GM10248 (cell line): ENCODE data around the gene ERAP2.
"Not testable (repeated sequence)": the region's sequence is repeated elsewhere in the genome, so short reads cannot be mapped to it uniquely, and the experiment has no call there.

Experiments used
- CTCF ChIA-PET: fragments of 300-600 bp; sonication (Branson Sonifier 250); formaldehyde crosslinking; extraction: SDS; loops from one replicate; lab custom pipeline; 2021; ENCODE audit warnings: antibody characterized with exemption; lab: Yijun Ruan, JAX
- POLR2A ChIA-PET: fragments of 350-650 bp; sonication (Branson Sonifier 250); formaldehyde crosslinking; extraction: SDS; loops from one replicate; lab custom pipeline; 2020; ENCODE audit warnings: antibody characterized with exemption; lab: Yijun Ruan, JAX
- DNase-seq: peaks from one replicate; pipeline ENCODE4 v3.0.0; 2012; ENCODE audit errors: extremely low spot score
- TF ChIP-seq, protein P1 (sequence below): IDR thresholded peaks from 2 replicates; pipeline ENCODE4 v1.5.1; 2012; ENCODE audit warnings: mild to moderate bottlenecking, low read depth; ENCODE audit errors: extremely low read depth, missing control alignments, control extremely low read depth

Gene ERAP2

DNA sequence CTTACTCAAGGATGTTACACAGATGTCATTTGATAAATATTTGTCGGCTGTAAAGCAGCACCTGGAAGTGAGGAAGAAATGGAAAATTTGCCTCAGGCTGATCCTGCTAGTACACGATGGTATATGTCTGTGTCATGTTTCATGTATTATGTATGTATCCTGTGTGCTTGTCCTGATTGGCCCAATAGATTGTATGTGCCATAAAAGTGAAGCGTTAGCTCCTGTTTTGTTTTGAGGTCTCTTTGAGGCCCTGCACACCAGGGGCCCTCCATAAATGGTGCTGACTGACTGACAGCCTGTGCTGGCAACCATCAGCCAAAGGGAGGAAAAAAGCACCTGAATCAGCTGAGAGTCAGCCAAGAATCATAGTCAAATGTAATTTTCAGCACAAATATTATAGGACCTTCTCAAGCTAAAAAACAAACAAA, 47.7 kb downstream of the ERAP2 start:
- ChIA-PET CTCF (interaction anchor here (0.7 to 2.0 kb wide), 5 partner anchors 8 to 73 kb away, joined by 3 to 7 read pairs (median 3); no protein-coding TSS in a partner anchor), POLR2A (no interaction called here)
- peak; percentile 23 for DNase-seq
- TF ChIP-seq, protein P1, sequence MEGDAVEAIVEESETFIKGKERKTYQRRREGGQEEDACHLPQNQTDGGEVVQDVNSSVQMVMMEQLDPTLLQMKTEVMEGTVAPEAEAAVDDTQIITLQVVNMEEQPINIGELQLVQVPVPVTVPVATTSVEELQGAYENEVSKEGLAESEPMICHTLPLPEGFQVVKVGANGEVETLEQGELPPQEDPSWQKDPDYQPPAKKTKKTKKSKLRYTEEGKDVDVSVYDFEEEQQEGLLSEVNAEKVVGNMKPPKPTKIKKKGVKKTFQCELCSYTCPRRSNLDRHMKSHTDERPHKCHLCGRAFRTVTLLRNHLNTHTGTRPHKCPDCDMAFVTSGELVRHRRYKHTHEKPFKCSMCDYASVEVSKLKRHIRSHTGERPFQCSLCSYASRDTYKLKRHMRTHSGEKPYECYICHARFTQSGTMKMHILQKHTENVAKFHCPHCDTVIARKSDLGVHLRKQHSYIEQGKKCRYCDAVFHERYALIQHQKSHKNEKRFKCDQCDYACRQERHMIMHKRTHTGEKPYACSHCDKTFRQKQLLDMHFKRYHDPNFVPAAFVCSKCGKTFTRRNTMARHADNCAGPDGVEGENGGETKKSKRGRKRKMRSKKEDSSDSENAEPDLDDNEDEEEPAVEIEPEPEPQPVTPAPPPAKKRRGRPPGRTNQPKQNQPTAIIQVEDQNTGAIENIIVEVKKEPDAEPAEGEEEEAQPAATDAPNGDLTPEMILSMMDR = no peak

- POLR2A ChIA-PET = no interaction called here
- TF ChIP-seq, protein P1 = no peak
- CTCF ChIA-PET = interaction anchor here (1.4 kb wide), 1 partner anchor 11 kb away, joined by 4 read pairs; no protein-coding TSS in a partner anchor
- DNase-seq = no peak
These were observed 50.0 kb downstream of the ERAP2 start for GRCh38 chr5:96926276-96926675.

GRCh38 chr5:96927008-96927407, 50.7 kb downstream of the ERAP2 start:
- ChIA-PET CTCF (interaction anchor here (0.8 to 1.4 kb wide), 3 partner anchors 9 to 23 kb away, joined by 3 to 4 read pairs (median 3); no protein-coding TSS in a partner anchor), POLR2A (no interaction called here)
- TF ChIP-seq, protein P1 = no peak
- no peak for DNase-seq

DNA sequence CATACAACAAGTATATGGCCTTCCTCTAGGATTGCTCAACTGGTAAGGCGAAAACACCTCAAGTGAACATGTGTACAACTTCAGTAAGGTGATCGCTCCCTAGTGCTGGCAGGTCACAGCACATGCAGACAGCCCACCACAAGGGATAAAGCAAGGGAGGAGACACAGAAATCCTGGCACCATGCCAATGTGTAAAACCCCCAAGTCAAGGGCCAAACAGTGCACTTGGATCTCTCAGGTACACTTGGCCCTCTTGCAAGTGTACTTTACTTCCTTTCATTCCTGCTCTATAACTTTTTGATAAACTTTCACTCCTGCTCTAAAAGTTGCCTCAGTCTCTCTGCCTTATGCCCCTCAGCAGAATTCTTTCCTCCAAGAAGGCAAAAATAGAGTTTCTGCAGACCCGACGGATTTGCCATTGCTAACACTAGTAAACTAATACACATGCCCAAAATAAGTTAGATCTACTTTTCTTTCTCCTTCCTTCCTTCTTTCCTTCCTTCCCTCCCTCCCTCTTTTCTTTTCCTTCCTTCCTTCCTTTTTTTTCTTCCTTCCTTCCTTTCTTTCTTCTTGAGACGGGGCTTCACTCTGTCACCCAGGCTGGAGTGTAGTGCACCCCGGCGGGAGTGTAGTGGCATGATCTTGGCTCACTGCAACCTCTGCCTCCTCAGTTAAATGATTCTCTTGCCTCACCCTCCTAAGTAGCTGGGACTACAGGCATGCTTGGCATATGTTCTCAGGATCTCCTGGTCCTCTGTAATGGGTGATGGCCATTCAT, 52.8 kb downstream of the ERAP2 start:
- DNase-seq = no peak
- ChIA-PET POLR2A (no interaction called here), CTCF (interaction anchor here (1.0 to 2.9 kb wide), 4 partner anchors 31 to 53 kb away, joined by 3 to 7 read pairs (median 3); partner anchors contain the start of gene ERAP2)
- TF ChIP-seq, protein P1 = no peak

DNA sequence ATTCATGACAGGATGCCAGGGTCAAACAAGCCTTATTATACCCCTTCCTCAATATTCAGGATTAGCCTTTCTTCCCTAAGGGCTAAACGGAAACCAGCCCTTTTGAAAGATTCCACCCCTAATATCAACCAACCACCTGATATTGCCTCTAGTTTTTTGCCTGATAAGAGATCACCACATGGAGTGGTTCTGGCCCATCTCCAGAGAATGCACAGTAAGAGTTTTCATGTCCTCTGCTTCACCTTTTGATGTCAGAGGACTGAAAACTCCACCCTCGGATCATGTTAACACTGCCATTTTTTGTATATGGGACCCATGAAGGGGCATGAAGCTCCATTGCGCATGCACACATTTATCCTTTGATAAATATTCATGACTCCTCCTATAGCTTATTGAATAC, 53.8 kb downstream of the ERAP2 start:
- POLR2A ChIA-PET = no interaction called here
- TF ChIP-seq, protein P1 = no peak
- CTCF ChIA-PET = interaction anchor here (1.5 to 2.9 kb wide), 3 partner anchors 32 to 61 kb away, joined by 3 to 11 read pairs (median 7); partner anchors contain the start of gene ERAP2
- no peak for DNase-seq

- CTCF ChIA-PET = interaction anchor here (0.9 to 2.9 kb wide), 3 partner anchors 25 to 62 kb away, joined by 3 to 11 read pairs (median 7); partner anchors contain the start of gene ERAP2
- DNase-seq = no peak
- TF ChIP-seq, protein P1 = no peak
- POLR2A ChIA-PET = no interaction called here
These were observed 54.3 kb downstream of the ERAP2 start for GRCh38 chr5:96930589-96930988.

- CTCF ChIA-PET = interaction anchor here (0.9 to 2.9 kb wide), 6 partner anchors 26 to 211 kb away, joined by 3 to 11 read pairs (median 4); partner anchors contain the start of genes ERAP2 and LIX1
- POLR2A ChIA-PET, DNase-seq: not testable (repeated sequence)
These were observed 54.7 kb downstream of the ERAP2 start for GRCh38 chr5:96931037-96931436.
